Muscle of arm (tissue), 12 donors: Measurements from ENCODE around the gene GLYAT. TPM values are rescaled to one million over a fixed set of nuclear protein-coding genes. Genes with fewer than 3 reads are reported as not detected.
"Not testable (repeated sequence)": the region's sequence is repeated elsewhere in the genome, so short reads cannot be mapped to it uniquely, and the experiment has no call there.

Source experiments
- DNase-seq: peaks from one replicate; pipeline ENCODE4 v3.0.0-alpha.2; 2013
- polyA plus RNA-seq, 12 donors: library from polyadenylated mRNA; unstranded; fragments of 120-200 nt; gene quantifications; one replicate each; pipeline ENCODE4 v1.2.1, GENCODE V29; 2013; ENCODE audit not compliant: insufficient read length in 12 of 12

The GLYAT gene
- polyA plus RNA-seq, 12 donors = 0.15 to 0.77 (median 0.31) TPM; not detected in 8

DNA sequence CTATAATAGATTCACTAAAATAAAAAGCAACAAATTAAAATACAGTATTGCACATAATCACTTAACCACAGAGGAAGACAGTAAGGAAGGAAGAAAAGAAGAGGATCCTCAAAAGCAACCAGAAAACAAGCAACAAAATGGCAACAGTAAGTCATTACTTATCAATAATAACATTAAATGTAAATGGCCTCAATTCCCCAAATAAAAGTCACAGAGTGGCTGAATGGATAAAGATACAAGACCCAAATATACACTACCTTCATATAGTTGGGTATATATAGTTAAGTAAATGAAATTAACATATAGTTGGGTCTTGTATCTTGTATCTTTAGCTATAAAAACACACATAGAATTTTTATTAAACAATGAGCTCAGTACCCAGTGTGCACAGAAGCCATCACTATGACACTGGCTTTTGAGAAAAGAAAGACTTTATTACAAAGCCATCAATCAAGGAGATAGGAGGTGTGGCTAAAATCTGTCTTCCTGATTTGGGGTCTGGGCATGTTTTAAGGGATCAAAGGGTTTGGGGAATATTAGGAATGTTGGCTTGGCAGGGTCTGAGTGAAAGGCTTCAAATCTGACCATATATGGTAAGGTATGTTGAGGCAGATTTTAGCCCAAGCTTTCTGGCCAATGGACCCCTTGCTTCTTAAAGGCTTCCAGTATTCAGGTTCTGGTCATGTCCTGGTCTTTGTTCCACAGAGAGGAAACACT is 13.4 kb upstream of the GLYAT start:
- no peak for DNase-seq

DNA sequence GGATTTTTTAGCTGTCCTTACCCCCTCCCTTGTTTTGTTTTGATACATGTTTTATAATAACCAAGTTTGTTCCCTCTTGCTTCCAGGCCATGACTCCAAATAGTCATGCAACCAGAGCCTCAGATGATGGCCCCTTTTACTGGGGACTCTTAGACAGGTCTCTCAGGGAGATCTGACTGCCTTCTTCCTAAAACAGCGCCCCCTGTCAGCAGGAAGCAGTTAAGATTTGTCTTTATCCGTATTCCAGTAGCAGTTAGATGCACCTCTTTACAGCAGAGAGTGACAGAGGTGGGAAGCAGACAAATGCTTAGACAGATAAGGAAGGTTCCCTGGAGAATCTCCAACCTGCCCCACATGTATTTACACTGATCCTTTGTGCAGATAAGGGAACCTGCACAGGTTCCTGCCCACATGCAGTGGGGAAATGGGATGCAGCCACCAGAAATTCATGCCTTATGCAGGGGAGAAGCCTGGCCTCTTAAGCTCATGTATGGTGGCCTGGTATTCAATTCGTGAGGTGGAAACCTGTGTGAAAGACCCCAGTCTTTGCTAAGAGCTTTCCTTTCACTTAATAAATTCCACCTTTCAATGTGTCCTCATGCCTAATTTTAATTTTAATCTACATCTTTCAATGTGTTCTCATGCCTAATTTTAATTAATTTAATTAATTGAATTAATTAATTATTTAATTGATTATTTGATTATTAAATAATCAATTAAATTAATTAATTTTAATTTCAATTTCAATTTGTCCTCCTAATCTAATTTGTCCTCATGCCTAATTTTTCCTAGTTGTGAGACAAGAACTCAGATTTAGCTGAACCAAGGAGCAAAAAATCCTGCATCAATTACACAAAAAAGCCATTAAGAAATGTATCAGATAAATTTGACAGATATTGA is 11.5 kb upstream of the GLYAT start:
- no peak for DNase-seq

DNA sequence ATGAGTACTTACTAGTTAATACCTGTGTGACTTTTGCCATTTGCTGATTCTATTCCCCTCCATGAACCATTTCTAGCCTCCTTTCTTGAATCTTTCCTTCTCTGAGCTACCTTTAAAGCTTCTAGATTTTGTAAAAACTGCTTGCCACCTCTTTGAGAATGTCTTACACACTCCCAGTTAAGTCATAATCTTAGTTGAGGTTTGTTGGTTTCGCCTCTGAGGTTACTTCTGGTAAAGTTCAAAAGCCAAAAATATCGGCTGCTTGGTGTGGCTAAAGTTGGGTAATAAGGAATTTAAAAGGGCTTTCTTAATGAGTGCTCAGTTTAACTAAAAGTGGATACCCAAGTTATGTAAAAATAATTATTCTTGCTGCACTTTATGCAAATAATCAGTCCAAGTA is 10.4 kb upstream of the GLYAT start:
- no peak for DNase-seq

DNA sequence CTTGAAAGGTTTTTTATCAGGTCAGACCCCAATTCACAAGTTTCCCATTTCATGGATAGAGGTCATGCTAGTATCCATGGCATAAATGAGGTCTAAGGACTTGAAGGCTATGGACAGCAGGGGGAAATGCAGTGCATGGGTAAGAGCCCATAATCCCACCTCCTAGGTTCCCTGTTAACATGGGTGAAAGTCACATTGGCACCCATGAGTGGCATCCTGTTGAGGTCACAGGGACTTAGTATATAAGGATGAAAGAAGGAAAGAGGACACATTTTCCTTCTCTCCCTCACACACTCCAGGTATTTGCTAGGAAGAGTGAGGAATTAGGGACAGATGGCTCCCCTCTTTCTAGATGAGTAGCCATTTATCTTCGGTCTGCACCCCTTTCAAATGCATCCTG is 9.4 kb upstream of the GLYAT start:
- DNase-seq = no peak

DNA sequence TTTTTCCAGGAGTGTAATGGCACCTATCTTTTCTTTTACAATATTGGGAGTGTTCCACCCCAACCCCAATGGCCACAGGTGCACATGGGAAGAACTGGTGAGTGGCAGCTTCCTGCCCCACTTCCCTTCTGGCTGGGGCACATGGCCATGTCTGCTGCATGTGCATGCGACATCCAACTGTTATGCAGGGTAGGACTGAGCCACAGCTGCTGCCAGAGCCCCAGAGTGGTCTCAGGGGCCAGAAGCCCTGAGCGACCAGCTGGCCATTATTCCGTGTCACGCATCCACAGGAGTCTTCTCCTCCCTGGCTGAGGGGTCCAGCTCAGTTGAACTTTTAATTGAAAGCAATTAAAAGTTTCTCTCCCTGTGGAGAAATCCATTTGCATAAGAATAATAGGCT is 8.7 kb upstream of the GLYAT start:
- DNase-seq = no peak

DNA sequence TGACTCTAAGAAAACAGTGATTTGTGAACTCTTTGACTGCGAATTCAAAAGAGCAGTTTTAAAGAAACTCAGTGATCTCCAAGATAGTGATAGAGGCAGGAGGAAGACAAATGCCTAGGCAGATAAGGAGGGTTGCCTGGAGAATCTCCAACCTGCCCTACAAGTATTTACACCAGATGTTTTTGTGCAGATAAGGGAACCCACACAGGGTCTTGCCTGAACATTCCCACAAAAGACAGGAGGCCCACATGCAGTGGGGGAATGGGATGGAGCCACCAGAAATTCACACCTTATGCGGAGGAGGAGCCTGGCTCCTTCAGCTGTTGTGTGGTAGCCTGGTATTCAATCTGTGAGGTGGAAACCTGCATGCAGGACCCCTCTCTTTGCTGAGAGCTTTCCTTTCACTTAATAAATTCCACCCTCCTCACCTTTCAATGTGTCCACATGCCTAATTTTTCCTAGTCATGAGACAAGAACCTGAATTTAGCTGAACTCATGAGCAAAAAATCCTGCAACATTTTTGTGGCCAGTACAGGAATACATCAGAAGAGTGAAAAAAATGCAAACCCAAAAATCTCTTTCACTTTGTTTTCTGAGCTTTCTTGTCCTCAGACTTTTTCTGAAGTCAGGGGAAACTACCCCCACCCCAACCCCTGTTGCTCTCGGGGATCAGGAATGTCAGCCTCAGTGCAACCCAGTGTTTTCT is 8.1 kb upstream of the GLYAT start:
- no peak for DNase-seq

DNA sequence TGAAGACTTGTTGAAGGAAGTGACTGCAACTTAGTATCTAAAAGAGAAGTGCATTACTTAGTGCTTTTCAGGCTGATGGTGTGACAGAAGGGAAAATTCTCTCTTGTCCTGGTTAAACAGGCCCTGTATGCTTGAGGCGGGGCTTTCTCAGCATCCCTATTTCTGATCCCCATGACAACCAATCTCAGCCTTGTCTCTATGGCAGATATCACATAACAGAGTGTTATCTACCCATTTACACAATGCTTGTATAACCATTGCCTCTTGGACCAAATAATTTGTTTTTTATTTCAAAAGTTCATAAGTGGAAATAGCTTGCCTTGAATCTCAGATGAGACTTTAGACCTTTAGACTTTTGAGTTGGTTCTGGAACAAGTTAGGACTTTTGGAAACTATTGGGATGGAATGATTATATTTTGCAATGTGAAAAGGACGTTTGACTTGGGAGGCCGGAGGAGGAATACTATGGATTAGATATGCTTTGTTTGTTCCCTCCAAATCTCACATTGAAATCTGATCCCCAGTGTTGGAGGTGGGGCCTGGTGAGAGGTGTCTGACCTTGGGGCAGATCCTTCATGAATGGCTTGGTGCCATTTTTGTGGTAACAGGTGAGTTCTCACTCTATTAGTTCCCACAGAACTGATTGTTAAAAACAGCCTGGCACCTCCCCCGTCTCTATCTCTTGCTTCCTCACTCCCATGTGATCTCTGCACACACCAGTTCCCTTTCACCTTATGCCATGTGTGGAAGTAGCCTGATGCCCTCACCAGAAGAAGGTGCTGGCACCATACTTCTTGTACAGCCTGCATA is 3.1 kb upstream of the GLYAT start:
- DNase-seq = no peak

DNA sequence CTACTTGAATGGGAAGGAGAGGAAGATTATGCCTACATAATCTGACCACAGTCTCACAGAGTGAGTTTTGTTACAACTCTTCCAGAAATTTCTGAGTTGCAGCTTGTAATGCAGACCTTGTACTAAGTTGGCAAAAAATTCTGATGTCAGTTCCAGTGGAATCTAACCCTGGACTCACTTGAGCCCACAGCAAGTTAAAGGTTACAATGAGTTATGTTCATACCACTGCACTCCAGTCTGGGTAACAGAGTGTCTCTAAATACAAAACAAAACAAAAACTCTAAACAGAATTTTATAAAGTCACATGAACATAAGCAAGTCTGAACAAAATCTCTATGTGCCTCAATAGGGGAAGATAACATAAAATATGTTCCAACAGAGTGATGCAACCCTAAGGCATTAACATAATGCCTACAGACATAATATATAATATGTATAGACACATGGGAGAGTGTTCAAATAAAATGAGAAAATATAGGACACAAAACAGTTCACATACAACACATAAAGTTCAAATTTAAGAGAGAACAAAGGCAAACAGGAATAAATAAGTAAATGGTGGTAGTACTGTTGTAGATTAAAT is 1.1 kb downstream of the GLYAT start:
- DNase-seq = no peak

DNA sequence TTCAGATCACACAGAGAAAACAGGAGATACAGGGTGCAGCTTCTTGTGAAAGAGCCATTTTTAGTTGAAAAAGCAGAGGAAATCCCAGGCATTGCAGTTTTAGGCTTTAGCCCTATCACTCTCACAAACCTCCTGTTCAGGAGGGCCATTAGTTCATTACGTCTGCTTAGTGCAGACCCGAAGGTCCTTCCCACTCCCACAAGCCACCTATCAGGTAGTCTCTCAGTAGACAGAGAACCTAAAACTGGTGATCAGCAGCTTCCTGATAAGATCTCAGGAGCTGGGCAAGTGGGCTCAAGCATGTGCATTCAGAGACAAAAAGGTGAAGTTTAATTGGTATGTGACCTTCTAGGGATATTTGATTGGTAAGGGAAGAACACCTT is 4.3 kb downstream of the GLYAT start:
- no peak for DNase-seq

DNA sequence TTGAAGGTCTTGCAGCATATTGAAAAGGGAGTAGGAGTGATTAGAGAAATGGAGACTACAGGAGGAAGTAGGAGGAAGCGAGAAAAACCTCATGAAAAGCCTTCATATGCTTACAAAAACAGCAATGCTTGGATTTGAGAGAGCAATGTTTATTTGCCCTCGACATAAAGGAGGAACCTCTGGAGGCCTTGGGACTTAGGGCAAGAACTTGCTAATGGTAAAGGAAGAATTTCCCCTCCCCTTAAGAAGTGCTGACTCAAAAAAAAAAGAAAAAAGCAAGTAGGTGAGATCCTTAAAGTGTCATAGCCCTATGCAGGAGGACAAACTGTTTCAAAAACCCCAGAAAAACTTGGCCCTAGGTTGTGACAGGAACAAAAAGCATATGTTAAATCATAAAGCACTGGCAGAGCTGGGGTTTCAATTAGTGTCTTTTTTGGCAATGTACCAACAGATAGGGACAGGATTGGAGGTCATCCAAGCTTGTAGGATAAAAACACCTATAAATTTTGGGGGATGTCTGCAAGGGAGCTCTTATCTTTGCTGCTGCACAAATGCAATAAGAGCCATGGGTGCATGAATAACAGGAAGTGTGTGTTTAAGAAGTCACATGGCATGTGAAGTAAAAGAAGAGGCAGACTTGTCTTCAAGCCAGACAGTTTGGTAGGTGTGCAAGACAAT is 4.9 kb downstream of the GLYAT start:
- DNase-seq = no peak

DNA sequence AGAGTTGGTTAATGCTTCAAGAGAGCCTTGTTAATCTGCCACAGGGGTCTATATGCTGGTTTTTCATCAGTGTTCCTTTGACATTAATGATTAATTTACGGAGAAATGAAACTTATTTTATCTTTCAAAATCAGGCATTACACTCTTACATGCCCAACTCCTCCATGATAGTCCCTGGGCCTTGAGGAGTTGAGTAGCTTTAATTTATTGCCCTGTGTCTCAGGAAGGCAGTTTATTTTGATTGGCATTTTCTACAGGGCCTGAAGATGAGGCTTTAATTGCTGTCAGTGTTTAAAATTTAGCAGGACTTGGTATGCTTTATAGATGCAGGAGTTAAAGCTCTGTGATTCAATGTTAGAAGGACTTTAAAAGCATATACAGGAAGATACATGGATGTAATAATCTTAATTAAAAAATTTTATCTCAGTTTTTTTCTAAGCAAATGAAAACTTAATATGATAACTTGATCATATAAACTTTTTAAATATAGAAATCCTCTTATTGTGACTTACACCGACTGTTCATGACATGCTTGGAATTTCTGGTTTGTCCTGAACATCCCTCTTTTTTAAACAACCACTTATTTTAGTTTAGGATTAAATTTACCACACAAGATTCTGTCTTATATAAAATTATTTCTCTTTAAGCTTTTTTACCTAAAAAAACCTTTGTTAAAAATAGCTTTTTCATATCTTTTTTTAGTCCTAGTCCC is 12.2 kb downstream of the GLYAT start:
- no peak for DNase-seq

DNA sequence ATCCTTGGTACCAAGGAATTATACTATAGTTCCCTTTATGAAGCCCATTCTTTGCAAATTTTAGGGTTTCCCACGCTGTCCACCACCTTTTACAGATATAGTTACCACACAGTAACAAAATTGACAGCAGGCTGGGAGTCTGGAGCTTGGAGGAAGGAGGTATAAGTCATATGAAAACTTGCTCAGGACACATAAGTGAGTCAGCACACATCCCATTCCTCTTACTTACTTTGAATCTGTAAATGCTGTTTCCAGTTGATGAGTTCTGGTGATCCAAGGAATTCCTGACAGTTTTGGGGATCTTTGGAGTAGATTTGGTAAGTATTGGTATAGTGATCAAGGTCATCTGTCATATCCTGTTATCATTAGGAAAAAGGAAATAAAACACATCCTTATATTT is 19.2 kb downstream of the GLYAT start:
- DNase-seq = no peak

DNA sequence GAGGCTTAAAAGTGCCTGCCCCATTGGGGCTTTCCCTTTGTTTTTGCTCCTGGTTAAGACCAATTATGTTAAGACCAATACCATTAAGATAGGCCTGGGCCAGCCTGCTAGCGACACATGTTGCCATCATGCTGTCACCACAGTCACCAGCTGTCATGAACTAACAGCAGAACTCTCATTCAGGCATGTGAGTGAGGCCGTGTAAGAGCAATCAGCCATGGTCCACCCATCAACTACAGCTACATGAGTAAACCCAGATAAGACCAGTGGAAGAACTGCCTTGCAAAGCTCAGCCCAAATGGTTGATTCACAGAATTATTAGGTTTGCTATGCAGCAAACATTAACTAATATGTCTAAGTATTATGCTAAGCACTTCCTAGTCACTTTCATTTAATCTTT is 19.9 kb downstream of the GLYAT start:
- no peak for DNase-seq

DNA sequence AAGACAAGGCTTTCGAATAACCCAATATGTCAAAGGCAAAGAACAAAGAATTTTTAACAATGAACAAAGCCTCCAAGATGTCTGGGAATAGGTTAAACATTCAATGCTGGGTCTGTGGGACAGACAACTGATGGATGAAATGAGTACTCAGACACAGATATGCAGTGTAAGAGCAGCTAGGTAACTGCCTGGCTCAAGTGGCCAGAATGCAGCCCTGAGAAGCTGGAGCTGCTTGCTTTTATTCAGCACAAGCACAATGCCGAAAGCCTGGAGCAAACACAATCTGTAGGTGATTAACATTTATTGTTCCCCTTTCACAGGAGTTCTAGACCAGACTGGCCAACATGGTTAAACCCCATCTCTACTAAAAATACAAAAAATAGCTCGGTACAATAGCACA is 24.0 kb downstream of the GLYAT start:
- no peak for DNase-seq

DNA sequence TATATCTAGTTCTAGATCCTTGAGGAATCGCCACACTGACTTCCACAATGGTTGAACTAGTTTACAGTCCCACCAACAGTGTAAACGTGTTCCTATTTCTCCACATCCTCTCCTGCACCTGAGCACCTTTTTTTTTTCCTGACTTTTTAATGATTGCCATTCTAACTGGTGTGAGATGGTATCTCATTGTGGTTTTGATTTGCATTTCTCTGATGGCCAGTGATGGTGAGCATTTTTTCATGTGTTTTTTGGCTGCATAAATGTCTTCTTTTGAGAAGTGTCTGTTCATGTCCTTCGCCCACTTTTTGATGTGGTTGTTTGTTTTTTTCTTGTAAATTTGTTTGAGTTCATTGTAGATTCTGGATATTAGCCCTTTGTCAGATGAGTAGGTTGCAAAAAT is 34.9 kb downstream of the GLYAT start:
- DNase-seq = not testable (repeated sequence)

DNA sequence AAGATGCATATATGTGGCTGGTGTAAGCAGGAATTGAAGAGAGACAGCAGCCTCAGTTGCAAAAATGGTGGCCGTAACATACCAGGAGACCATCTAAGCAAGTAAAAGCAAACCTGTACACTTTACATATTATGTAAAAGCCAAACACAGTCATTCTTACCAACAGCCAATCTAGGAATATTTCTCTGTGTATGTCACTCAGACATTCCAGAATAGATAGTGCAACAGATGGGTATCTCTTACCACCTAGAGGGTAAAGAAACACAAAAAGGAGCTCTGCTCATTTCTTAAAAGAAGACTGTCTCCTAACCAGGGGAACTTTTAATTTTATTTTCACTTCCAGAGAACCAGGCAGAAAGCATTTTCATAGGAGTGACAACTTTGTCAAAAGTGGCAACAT is 38.7 kb downstream of the GLYAT start:
- no peak for DNase-seq

DNA sequence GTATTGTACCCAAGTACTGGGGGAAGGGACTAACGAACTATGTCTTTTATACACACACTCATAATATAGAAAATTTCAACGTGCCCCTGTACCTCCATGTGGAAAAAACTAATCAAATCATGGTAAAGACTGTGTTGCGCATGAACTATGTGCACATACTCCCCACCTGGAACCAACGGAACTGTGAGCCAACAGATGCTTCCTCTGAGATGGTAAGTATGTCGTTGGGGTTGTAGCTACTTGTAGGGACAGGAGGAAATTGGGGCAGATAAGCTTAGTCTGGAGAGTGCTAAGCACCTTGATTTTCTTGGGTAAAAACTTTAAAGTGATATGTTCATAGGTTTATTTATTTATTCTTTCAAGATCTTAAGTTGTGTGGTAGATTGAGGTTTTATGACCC is 40.1 kb downstream of the GLYAT start:
- DNase-seq = no peak

DNA sequence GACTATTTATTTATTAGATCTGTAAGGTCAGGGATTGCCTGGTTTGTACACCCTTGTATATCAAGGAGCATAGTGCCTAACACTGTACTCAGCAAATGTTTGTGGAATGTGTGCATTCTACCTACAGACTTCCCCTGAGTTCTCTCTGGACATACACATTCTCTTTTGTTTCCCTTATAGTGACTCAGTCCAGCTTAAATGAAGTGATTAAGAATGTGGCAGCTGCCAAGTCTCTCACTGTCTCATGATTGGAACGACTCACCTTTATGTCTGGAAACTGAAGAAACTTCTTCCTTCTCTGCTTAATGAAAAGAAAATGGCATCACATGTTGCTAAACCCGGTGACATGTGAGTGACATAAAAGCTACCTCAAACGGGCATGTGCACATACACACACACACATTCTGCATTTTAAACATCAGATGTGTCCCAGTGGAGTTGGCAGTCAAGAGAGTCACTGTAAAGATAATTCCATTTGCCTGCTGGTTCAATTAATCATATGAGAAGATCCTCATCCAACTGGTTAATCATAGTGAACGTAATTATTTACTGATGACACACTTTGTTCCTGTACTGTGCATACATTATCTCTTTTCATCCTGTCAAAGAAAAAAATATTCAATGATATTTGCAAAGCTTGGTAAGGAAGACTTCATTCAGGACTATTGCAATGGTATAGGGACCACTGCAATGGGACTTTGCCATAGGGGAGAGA is 42.8 kb downstream of the GLYAT start:
- no peak for DNase-seq

DNA sequence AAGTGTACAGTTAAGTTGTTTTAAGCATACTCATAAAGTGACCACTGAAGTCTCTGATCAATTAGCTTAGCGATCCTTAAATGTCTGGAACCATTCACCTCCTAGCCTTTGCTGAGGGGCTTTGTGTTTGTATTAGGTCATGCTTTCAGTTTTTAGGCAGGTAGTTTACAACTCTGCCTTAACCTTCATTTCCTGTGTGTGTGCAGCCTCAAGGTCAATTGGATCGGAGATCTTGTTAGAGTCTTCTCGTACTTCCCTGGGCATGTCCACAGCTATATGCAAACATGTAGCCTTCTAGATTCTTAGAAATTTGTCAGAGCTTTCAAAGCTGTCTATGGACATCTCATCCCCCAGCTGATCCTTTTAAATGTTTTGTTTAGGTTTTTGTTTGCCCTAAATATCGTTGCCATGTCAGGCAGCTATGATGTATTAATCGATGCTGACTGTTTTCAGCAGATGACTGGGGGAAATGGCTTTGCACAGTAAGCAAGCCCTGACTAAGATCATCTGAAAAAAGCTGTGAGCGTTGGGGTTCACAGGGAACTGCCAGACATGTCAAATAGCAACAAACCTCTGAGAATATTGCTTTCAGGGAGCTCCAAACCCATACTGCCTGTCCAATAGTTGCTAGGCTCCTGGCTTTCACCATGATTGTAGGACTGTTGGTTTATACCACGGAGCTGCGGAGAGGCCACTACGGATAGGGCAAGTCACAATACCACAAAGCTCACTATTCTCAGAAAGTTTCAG is 45.6 kb downstream of the GLYAT start:
- no peak for DNase-seq
